ENCODE data around the gene RNF180.

The RNF180 gene, protein sequence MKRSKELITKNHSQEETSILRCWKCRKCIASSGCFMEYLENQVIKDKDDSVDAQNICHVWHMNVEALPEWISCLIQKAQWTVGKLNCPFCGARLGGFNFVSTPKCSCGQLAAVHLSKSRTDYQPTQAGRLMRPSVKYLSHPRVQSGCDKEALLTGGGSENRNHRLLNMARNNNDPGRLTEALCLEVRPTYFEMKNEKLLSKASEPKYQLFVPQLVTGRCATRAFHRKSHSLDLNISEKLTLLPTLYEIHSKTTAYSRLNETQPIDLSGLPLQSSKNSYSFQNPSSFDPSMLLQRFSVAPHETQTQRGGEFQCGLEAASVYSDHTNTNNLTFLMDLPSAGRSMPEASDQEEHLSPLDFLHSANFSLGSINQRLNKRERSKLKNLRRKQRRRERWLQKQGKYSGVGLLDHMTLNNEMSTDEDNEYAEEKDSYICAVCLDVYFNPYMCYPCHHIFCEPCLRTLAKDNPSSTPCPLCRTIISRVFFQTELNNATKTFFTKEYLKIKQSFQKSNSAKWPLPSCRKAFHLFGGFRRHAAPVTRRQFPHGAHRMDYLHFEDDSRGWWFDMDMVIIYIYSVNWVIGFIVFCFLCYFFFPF

DNA sequence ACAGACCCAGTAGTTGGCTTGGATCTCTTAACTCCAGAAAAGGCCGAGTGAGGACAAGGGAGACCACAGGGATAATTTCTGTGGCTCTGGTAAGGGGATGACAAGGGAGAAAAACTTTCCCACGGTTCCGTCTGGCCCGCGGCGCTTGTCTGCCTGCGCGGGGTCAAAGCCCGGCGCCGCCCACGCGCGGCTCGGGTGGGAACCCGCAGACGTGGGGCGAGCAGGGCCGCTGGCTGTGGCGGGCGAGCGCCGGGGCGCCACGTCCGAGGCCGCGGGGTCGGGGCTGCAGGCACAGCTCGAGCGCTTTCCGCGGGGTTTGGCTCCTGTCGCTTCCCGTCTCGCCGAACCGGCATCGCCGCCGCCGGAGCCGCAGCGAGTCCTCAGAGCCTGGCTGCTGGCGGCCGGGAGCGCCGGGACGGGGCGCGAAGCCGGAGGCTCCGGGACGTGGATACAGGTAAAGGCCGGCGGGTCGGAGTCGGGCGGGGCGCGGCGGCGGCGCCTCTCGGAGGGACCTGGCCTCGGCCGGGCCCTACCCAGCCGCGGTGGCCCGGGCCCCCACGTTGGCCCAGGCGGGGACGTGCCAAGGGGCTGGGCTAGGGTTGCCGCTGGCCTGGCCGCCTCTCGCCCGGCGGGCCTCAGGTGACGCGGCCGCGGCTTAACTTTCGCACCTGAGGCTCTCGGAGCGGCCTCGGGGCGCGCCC is at the start of gene RNF180:
TSS of gene RNF180 (plus strand) at position 344 of the 701 bp plus-strand sequence. CDS start 34,965 bp downstream, outside the sequence.
- DNase-seq: no peak

DNA sequence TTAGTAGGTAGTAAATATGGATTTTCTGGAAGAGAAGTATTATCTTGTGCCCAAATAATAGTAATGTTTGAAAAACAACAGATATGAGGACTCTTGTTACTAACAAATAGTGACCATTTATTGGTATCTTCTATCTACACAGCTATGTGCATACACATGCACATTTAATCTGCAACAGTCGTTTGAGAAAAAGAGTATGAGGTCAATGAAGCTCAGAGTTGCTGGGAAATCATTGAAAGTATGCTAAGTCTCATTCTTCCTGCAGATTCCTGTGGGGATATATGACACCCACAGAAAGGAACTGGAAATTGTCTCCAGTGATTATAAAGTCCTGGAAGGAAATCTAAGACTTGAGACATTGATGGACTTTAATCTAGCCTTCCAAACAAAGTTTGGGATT is 40.1 kb upstream of the RNF180 start:
- DNase-seq: no peak

DNA sequence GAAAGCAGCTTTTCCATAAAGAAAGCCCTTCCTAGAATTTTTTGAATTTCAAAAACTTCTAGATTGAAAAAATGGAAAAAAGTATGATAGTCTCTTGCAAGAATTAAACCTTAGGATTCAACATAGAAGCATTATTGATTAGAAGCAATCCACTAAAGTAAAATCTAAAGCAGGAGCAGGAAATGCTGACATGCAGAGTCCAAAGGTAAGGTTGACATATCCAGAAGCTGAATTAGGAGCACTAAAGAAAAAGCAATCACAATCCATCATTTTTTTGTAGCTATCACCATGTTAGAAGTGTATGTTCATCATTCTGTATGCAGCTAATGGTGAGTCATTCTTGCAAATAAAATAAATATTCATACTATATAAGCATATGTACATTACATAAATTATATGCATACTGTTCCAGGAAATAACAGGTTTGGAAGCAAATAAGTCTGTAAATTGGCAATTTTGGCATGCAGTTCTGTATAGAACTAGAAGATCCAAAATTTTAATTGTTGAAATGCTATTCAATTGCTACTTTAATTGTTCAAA is 39.4 kb upstream of the RNF180 start:
- no peak for DNase-seq

DNA sequence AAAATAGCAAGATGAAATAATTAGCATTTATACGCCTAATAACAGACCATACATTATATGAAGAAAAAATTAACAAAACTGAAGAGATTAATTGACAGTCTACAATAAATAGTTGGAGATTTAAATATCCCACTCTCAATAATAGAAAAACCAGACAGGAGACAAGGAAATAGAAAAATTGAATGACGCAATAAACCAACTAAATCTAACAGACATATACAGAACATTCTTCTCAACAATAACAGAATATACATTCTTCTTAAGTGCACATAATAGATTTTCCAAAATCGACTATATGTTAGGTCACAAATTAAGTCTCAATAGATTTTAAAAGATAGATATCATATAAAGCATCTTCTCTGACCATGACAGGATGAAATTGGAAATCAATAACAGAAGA is 25.6 kb upstream of the RNF180 start:
- no peak for DNase-seq

DNA sequence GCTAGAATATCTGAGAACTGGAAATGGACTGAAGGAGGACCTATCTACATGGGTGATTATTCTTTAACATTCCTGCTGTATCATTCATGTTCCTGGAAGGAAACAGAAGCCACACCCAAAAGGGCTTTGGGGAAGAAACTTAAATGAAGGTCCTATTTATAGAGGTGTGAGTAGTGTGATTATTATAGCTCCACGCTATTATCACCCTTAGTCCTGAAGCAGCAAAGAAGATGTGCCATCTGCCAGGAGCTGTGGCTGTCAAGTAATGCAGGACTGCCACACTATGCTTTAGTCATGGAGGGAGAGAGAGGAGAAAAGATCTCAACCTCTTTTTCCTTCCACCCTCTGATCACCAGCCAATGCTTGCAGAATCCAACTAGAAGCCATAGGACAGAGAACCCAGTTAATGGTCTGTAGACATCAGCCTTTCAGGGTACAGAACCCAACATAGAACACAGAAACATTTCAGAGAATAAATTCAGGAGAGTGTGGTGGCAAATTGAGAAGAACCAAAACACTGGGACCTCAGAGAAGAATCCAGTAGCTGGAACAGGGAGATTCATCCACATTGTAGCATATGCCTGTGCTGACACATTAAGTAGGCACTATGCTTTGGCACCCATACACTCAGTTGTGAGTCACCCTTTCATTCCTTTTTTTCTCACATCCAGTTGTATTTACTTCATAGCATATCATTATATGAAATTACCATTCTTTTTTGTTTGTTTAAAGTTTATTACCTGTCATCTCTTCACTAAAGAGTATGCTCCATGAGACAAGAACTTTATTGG is 21.0 kb upstream of the RNF180 start:
- no peak for DNase-seq

DNA sequence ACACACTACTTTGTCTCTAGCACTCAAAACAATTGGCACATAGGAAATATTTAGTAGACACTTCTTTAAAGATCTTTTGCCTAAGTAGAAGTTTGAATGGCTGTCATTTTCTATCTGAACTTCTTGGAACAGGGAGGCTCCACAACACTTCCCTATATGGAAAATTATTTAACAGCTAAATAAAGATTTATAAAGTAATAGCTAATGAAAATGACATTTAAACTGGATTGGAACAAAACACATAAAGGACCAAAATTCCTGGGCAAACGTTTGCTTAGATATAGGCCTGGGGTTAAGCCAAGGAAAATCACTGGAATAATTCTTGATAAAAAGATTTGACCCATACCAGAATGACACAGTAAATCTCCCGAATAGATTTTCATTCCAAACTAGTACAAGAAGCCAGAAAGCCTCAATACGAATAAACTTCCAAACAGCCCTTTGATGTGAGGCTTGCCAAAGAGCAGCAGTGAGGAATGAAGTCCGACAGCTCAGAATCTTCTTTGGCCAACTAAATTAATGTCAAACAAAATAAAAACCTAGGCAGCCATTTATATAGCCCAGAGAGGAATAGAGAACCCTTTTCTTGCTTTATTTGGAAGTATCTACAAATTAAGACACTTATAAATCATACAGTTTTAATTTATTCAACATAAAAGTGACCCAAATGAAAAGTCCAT is 20.3 kb upstream of the RNF180 start:
- no peak for DNase-seq

DNA sequence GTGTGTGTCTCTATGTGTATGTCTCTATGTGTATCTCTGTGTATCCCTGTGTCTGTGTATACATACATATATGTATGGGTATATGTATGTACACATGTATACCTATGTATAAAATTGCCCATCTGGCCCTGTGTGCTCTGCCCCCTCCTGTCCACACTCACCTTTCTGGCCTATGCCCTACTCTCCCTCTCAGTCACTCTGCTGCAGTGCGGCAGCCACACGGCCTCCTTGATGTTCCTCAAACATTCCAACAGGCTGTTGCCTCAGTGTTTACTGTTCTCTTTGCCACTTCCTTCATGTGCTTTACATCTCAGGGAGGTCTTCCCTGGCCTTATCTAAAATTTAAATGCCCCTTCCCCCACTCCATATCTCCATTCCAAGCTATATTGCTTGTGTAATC is 18.3 kb upstream of the RNF180 start:
- no peak for DNase-seq

DNA sequence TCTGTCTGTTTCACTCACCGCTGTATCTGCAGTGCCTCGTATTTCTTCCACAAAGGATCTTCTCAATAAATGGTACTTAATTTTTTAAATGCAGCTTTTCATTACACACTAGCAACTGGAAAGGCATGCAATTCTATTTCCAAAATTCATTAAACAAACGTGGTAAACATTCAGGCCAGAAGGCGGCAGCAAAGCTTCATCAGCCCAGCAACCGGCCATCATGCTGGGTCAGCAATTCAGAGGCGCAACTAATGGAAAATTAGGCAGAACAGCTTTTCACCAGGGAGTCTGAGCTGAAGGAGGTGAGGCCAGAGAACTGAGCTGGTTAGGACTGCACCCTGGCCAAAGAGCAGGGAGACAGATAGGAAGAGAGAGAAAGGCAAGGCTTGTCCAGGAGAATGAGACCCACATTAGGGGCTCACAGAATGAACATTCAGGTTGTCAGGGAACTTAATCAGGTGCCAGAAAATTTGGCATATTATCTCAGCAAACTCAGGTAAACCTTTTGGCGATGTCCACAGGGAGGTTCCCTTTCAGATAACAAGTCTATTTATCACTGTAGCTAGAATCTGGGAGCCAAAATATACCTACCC is 17.7 kb upstream of the RNF180 start:
- no peak for DNase-seq

DNA sequence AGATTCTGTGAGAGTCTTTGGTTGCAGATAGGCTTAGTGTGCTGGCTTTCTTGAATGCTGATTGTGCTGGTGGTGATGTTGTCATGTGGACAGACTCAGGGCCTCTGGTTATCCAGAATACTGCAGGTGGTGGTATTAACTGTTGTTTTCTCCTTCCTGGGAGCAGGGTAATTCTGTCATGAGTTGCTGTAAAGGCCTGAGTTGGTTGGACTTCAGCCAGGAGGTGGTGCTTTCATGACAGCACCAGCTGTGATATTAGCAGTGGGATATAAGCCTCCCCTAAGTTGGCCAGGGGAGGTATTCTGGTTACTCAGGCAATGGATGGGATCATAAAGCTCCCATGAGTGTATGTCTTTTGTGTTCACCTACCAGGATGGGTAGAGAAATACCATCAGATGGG is 16.4 kb upstream of the RNF180 start:
- no peak for DNase-seq

DNA sequence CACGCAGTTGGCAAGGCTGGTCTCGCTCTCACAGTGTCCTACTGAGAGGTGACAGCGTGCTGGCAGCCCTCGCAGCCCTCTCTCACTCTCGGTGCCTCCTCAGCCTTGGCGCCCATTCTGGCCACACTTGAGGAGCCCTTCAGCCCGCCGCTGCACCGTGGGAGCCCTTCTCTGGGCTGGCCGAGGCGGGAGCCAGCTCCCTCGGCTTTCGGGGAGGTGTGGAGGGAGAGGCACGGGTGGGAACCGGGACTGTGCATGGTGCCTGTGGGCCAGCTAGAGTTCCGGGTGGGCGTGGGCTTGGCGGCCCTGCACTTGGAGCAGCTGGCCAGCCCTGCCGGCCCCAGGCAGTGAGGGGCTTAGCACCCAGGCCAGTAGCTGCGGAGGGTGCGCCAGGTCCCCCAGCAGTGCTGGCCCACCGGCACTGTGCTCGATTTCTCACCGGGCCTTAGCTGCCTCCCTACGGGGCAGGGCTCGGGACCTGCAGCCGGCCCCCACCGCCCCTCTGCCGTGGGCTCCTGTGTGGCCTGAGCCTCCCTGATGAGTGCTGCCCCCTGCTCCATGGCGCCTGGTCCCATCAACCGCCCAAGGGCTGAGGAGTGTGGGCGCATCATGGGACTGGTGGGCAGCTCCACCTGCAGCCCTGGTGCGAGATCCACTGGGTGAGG is 15.7 kb upstream of the RNF180 start:
- DNase-seq: no peak

DNA sequence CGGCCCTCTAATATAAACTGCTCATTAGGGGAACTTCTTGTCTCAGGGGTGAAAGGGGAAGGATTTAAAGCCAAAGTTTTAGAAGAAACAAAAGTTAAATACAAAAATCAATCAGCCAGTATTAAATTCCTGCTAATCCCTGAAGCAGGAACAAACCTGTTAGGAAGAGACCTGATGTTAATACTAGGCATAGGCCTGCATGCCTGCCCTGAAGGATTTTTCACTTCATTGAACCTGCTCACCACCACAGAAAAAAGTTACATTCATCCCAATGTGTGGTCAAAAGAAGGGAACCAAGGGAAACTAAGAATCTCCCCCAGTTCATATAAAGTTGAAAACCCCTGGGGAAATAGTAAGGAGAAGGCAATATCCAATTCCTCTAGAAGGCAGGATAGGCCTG is 9.4 kb upstream of the RNF180 start:
- no peak for DNase-seq

DNA sequence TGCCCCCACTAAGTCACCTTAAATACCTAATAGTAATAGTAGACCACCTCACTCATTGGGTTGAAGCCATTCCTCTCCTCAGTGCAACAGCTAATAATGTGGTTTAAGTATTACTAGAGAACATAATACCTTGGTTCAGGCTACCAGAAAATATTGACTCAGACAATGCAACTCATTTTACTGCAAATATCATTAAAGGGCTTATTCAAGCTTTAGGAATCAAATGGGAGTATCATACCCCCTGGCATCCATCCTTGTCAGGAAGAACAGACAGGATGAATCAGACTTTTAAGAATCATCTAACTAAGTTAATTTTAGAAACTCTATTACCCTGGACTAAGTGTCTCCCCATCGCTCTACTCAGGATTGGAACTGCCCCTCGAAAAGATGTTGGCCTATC is 6.8 kb upstream of the RNF180 start:
- no peak for DNase-seq

DNA sequence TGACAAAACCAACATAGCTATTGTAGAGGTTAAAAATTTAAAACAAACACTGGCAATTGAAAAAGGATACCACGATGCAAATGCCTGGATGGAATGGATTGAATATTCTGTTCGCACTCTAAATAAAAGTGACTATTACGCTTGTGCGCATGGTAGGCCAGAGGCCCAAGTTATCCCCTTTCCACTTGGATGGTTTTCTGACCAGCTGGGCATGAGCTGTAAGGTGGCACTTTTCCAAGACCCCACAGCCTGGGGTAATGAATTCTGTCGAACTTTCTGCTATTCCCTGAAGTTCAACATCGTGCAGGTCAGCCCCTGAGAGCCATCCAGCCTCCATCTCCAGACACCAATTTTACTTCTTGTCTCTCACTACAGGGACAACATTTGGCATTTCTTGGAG is 5.4 kb upstream of the RNF180 start:
- no peak for DNase-seq

DNA sequence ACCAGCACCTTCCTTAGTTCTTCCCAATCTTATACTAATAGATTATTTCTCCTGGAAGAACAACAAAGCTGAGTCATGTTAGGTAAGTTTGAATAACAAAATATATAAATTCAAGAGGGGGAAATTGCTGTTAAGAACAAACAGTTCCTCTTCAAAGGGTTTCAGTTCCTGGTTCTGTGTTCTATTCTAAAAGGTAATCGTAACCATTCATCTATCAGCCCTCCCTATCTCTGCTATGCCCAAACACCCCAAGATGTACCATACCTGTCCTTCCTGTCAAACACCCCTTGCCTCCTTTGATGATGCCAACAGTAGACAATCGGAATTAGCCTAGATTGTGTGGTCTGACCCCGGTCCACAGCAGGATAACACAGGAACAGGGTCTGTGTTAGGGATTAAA is 4.2 kb upstream of the RNF180 start:
- no peak for DNase-seq

DNA sequence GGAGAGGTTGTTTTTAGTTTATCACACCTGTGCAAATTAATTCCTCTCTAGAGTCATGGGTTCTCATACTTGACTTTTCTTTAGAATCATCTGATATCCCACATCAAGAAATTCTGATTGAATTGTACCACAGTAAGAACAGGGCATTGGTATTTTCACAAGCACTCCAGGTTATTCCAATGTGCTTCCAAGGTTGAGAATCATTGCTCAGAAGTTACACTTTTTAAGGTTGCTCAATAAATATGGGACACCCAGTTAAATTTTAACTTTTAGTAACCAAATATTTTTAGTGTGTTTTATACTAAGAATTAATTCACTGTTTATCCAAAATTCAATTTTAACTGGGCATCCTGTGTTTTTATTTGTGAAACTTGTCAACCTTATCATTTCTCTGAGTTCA is 2.5 kb upstream of the RNF180 start:
- no peak for DNase-seq

DNA sequence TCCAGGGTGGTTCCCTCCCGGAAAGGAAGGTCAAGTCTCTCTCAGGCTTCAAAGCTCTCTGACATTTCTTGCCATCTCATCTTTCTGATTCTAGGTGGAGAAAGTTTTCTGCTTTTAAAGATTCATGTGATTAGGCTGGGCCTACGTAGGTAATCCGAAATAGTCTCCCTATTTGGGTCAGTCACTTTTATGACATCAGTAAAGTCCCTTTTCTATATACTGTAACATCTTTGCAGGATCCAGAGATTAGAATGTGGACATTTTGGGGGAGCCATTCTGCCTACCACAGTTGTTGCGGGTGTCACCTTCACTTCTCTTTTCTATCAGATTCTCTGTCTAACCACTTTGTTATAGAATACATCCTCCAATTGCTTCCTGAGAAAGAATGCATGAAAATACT is 1.9 kb upstream of the RNF180 start:
- no peak for DNase-seq

DNA sequence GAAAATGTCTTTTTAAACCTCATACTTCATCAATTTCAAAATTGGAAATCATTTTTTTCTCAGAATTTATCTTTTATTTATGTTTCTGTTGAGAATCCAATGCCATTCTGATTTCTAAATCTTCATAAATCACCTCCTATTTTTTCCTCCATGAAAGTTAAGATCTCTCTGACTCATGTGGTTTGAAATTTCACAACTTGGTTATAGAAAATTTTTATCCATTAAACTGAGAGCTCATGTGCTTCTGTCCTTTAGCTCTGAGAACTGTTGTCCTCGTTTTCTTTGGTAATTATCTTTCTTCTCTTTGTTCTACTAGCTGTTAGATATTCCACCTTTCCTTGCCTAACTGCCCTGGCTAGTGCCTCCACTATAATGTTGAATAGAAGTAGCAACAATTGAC is 1.5 kb upstream of the RNF180 start:
- DNase-seq: no peak

DNA sequence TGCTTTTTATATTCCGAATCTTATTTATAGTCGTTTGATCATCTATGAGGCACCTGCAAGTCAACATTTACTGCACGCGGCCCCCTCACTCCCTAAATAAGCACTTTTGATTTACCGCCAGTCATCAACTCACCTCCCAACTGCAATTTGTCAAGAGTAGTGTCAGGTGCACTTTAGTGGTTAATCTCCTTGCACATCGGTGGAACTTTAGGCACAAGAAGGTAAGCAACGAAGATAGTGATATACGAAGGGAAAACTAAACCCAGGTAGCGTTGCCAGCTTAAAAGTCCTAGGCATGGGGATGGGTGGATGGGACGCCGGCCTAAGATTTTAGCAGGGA is 513 bp upstream of the RNF180 start:
- no peak for DNase-seq

DNA sequence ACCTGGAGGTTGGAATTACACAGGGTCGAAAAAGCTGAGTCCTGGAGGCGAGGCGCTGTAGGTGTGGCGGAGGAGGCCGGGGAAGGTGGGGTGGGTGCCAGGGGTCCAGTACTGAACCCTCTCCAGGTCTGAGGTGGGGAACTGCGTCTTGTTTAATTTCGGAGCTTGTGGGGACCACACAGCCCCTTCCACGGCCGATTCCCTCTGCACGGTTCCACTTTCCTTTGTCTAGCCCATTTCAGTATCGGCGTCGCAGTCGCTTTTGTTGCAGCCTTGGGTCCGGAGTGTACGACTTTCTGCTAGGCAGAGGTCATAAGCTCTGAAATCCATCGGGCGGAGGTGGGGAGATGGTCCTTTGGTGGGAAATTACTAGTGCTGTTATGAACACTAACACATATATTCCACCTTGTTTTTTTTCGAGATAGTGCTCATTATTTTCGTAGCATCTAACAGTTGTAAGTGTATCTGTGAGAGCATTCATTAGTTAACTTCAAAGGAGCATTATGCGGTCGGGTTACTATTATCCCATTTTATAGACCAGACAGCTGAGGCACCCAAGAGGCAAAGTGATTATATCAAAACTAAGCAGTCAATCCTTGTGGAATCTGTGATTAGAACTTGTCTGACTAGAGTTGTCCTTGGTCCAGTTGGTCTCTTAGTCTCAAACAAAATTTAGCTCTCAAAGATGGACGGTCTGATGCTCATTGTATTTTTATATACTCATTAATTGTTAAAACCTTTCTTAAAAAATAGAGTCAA is 737 bp downstream of the RNF180 start:
- no peak for DNase-seq

DNA sequence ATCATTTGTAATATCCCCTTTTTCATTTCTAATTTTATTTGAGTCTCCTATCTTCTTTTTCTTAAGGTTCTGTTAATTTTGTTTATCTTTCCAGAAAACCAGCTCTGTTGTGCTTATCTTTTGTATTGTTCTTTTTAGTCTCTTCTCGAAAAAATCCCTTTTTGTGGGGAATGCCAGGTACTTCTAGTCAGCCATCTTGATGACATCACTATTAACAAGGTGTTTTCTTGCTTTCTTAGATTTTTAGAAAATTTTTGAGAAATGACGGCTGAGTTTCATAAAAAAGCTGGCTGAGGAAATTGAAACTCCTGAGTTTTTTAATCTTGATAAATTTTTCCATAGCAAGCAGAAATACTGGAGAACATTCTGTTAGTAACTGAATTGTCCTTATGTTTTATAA is 10.7 kb downstream of the RNF180 start:
- no peak for DNase-seq
